Breast epithelium (tissue), 4 donors: ENCODE results near the gene FAM76B. TPM values are rescaled to one million over a fixed set of nuclear protein-coding genes. Genes with fewer than 3 reads are reported as not detected.

ENCODE experiments used
- DNase-seq, 2 donors: peaks; one replicate each; pipeline ENCODE4 v3.0.0-alpha.2; 2019; ENCODE audit warnings: low spot score in 2 of 2
- H3K27ac ChIP-seq, 2 donors: fragments of 200-600 bp; sonication (generic) in 1 of 2; one replicate each; pipeline ENCODE4 v1.5.1; 2016 to 2019; ENCODE audit warnings: mild to moderate bottlenecking in 1 of 2
- H3K27me3 ChIP-seq, 2 donors: fragments of 200-600 bp; sonication (generic) in 1 of 2; one replicate each; pipeline versions ENCODE4 v1.5.1 to v1.6.0; 2017 to 2019; ENCODE audit warnings: control low read depth in 1 of 2, mild to moderate bottlenecking in 1 of 2
- H3K36me3 ChIP-seq: fragments of 200-600 bp; one replicate; pipeline ENCODE4 v1.5.1; 2019
- H3K4me1 ChIP-seq, 2 donors: fragments of 200-600 bp; sonication (generic); one replicate each; pipeline ENCODE4 v1.5.1; 2016 to 2019; ENCODE audit warnings: control low read depth in 1 of 2
- H3K4me3 ChIP-seq, 3 donors: fragments of 200-600 bp; sonication (generic); 1 replicate in 2 of 3; 2 replicates in 1 of 3; pipeline ENCODE4 v1.5.1; 2016 to 2019; ENCODE audit warnings: mild to moderate bottlenecking in 3 of 3, moderate library complexity in 2 of 3
- H3K9me3 ChIP-seq, 2 donors: fragments of 200-600 bp; sonication (generic) in 1 of 2; one replicate each; pipeline ENCODE4 v1.5.1; 2016 to 2019; ENCODE audit warnings: control low read depth in 1 of 2
- CTCF ChIP-seq, 3 donors: fragments of 450-650 bp; IDR thresholded peaks; one replicate each; pipeline ENCODE4 v1.5.1; 2016 to 2017; ENCODE audit warnings: antibody characterized with exemption in 3 of 3, mild to moderate bottlenecking in 3 of 3, moderate library complexity in 3 of 3
- POLR2A ChIP-seq: fragments of 450-650 bp; IDR thresholded peaks from one replicate; pipeline ENCODE4 v1.6.1; 2016; ENCODE audit warnings: antibody characterized with exemption, mild to moderate bottlenecking, moderate library complexity
- POLR2AphosphoS5 ChIP-seq, 3 donors: sonication (generic); formaldehyde crosslinking; IDR thresholded peaks; one replicate each; pipeline ENCODE4 v1.6.1; 2017; ENCODE audit warnings: antibody characterized with exemption in 3 of 3
- intact Hi-C: fragments of 100-400 bp; cut with DNase I; formaldehyde crosslinking; loops from one replicate; pipeline ENCODE4 v1.15.1; 2023; ENCODE audit warnings: low total_unique reads
- total RNA-seq, 3 donors: library from RNA; depleted of rRNA; stranded (reverse); fragments of >200 nt; gene quantifications; one replicate each; pipeline ENCODE4 v1.1.0, GENCODE V29; 2016

The FAM76B gene
- total RNA-seq, 3 donors from 2014 or later = 42.1 to 69.7 (median 48.8) TPM

GRCh38 chr11:95766701-95767100, 22.9 kb downstream of the FAM76B start:
- no peaks in the 10 kb centered on the region for H3K27me3 ChIP-seq
- TF ChIP-seq POLR2A (no peak), CTCF (IDR thresholded peaks at IDR 0.05) (no peak), POLR2AphosphoS5 (IDR thresholded peaks at IDR 0.05) (no peak)
- intact Hi-C loops = loop anchor here (10.0 kb wide), 1 partner anchor 612 kb away; no protein-coding TSS in a partner anchor
- no peak for DNase-seq
- H3K36me3 ChIP-seq = peaks cover 7% of the 10 kb centered on the region
- no peak overlapping the region for H3K4me3 ChIP-seq
- H3K4me1 ChIP-seq = no peaks in the 10 kb centered on the region
- no peaks in the 10 kb centered on the region for H3K9me3 ChIP-seq
- H3K27ac ChIP-seq = no peak overlapping the region

DNA sequence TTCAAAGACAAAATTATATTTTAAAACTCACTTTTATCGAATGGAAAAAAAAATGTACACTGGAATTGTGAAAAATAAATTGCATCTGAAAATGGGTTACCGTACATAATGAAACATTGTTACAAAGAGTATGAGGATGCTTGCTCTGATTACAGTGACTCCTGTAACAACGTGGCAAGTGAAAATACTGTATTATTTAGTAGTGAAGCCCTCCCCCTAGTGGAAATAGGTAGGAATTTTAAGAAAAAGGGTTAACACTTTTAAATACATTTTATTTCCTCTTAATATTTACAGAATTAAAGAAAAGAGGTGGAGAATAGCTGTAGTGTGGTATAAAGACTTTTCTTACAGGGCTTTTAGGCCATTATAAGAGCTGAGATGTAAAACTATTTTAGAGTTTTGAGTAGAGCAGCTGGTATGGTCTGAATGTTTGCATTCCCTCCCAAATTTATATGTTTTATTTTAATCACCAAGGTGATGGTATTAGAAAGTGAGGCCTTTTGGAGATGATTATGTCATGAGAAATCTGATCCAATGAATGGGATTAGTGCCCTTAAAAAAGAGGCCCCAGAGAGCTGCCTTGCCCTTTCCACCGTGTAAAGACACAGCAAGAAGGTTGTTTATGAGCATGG, 25.2 kb downstream of the FAM76B start:
- Histone ChIP-seq H3K27ac (no peak overlapping the region), H3K9me3 (no peaks in the 10 kb centered on the region), H3K4me3 (no peak overlapping the region), H3K4me1 (no peaks in the 10 kb centered on the region), H3K36me3 (peaks cover 7% of the 10 kb centered on the region), H3K27me3 (no peaks in the 10 kb centered on the region)
- no peak for DNase-seq
- intact Hi-C loops = loop anchor here (10.0 kb wide), 1 partner anchor 610 kb away; no protein-coding TSS in a partner anchor
- TF ChIP-seq CTCF (IDR thresholded peaks at IDR 0.05) (peak; percentile 82 to 88 (median 84)), POLR2AphosphoS5 (IDR thresholded peaks at IDR 0.05) (no peak)

GRCh38 chr11:95762534-95762933, 27.0 kb downstream of the FAM76B start:
- no peaks in the 10 kb centered on the region for H3K36me3 ChIP-seq
- TF ChIP-seq CTCF (IDR thresholded peaks at IDR 0.05) = no peak

DNA sequence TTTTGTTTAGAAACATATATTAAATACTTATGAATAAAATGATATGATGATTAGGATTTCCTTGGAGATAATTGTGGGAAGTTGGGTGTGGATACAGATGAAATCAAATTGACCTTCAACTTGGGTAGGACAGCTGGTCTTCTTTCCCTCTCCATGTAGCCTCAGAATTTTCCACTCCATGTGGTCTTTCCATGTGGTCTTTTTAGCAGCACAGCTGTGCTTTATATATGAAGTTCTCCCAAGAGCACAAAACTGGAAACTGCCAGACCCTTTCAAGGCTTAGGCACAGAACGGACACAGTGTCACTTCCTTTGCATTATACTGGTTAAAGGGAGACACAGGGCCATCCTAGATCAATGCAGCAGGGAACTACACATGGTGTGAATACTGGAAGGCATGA, 28.6 kb downstream of the FAM76B start:
- no peak for DNase-seq
- no peaks in the 10 kb centered on the region for H3K4me1 ChIP-seq
- H3K27me3 ChIP-seq = no peaks in the 10 kb centered on the region
- H3K4me3 ChIP-seq = no peak overlapping the region
- no peak overlapping the region for H3K27ac ChIP-seq
- no peaks in the 10 kb centered on the region for H3K9me3 ChIP-seq
- TF ChIP-seq POLR2A (no peak), CTCF (IDR thresholded peaks at IDR 0.05) (no peak), POLR2AphosphoS5 (IDR thresholded peaks at IDR 0.05) (no peak)
- H3K36me3 ChIP-seq = no peaks in the 10 kb centered on the region
- intact Hi-C loops = loop anchor here (10.0 kb wide), 1 partner anchor 606 kb away; no protein-coding TSS in a partner anchor

More at GRCh38 chr11:95762534-95762933, 27.0 kb downstream of the FAM76B start:
- intact Hi-C loops = loop anchor here (10.0 kb wide), 1 partner anchor 608 kb away; no protein-coding TSS in a partner anchor
- DNase-seq = no peak
- H3K27ac ChIP-seq = no peak overlapping the region
- H3K9me3 ChIP-seq = no peaks in the 10 kb centered on the region
- no peaks in the 10 kb centered on the region for H3K27me3 ChIP-seq
- H3K4me1 ChIP-seq = no peaks in the 10 kb centered on the region
- no peak overlapping the region for H3K4me3 ChIP-seq

- intact Hi-C loops = no loop called here
- no peak for TF ChIP-seq POLR2AphosphoS5 (IDR thresholded peaks at IDR 0.05)
- no peak for TF ChIP-seq POLR2A
- TF ChIP-seq CTCF (IDR thresholded peaks at IDR 0.05) = no peak
- DNase-seq = no peak
- H3K4me3 ChIP-seq = no peak overlapping the region
- H3K27me3 ChIP-seq = no peaks in the 10 kb centered on the region
- no peaks in the 10 kb centered on the region for H3K36me3 ChIP-seq
- no peak overlapping the region for H3K27ac ChIP-seq
- H3K4me1 ChIP-seq = no peaks in the 10 kb centered on the region
- H3K9me3 ChIP-seq = no peaks in the 10 kb centered on the region
Measured at GRCh38 chr11:95751515-95751914, 38.1 kb downstream of the FAM76B start.
